ENCODE data around the gene DMBT1.

GRCh38 chr10:122576291-122576690, 15.7 kb downstream of the DMBT1 start:
- TF ChIP-seq CTCF (IDR thresholded peaks at IDR 0.05; ENCODE audit: low read depth, low read length) (no peak), EZH2phosphoT487 (IDR thresholded peaks at IDR 0.05; ENCODE audit: low read depth) (no peak)

Data from OCI-LY3 (cell line).